Measurements from ENCODE around the gene CTXN1.
"Not testable (repeated sequence)": the region's sequence is repeated elsewhere in the genome, so short reads cannot be mapped to it uniquely, and the experiment has no call there.

CTXN1 gene

DNA sequence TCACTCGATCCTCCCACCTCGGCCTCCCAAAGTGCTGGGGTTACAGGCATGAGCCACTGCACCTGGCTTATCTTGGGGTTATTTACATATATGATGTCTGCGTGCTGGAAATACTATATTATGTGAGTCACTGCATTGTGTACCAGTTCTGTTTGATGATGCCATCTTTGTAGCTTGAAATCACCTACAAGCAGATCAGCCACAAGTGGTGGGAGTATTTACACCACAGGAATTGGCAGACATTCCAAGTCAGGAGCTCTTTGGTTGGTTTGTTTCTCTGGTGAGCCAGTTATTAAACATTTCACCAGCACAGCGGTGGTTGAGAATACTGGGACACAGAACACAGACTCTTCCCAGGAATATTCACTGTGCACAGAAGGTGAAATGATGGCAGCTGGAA is 22.0 kb upstream of the CTXN1 start:
- no peak for DNase-seq (ENCODE audit: low read depth in 2 of 2)

DNA sequence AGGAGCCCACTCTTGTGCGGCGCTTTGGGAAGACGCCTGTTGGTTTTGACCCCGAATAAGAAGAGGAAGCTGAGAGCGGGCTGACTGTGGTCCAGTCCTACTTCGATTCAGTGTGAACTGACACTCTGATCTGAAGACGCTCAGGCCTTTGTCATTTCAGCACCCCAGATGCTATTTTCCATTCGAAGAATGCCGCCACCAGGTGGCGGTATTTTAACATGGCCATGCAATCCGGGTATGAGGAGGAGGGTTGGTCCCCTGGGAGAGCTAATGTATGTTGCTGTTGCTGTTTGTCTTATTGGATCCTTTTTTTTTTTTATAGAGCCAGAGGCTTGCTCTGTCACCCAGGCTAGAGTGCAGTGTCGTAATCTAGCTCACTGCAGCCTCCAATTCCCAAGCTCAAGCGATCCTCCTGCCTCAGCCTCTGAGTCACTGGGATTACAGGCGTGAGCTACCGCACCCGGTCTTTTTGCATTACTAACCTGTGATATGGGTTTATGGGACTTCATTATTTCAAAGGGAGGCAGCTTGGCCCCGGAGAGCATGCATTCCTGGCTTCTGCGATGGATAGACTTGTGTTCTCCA is 18.3 kb upstream of the CTXN1 start:
- peak; percentile 72 to 82 for DNase-seq (ENCODE audit: low read depth in 2 of 2)

DNA sequence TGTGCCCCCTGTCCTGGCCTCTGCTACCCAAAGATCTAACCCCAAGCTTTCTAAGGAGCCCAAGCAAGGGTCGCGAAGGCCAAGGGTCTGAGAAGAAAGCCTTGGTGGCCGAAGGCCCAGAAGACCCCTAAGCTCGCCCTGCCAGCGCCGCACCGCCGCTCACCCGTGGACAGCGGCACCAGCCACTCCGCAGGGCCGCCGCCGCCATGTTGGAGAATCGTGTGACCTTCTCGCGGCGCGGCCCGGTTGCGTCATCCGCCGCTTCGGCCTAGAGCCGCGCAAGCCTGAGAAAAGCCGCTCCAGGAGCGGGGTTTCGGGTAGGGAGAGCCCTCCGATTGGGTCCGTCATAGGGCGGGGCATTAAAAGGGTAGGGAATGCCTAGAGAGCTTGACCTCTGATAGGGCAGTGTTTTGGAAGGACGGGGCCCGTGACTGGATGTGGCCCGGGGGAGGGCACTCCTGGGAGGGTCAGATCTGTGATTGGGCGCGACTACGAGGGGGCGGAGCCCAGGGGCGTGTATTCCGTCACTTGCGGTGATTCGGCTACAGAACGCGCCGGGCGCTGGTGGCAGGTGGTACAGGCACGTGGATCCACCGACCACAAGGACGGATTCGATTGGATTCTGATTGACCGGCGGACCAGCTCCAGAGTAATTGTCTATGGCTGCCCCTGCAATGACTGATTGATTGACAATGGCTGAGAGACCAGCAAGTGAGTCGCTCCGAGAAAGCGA is 17.7 kb upstream of the CTXN1 start, which contains the start of gene TIMM44:
Gene TIMM44, minus strand, starts transcription at position 223 of the 733 bp plus-strand sequence. Its CDS starts 15 bp downstream, at position 208.
- peak; percentile 98 to 99 for DNase-seq (ENCODE audit: low read depth in 2 of 2)

DNA sequence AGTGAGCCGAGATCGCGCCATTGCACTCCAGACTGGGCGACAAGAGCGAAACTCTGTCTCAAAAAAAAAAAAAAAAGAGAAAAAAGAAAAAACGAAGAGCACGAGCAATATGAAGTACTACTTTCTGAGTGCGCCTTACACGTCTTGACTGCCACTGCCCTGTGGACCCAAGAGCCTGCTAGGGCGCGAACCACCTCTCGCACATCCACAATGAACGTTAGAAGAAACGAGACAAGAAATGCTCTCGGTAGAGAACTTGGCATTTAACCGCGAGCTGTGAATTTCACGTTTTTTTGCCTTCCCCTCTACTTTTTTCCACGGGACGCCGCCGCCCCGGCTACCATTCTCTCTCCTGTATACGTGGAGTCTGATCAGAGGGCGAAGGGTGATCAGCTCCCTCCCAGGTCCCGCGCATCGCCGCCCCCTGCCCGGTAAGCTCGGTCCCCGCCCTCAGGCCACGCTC is 17.1 kb upstream of the CTXN1 start:
- DNase-seq (ENCODE audit: low read depth in 2 of 2) = no peak

DNA sequence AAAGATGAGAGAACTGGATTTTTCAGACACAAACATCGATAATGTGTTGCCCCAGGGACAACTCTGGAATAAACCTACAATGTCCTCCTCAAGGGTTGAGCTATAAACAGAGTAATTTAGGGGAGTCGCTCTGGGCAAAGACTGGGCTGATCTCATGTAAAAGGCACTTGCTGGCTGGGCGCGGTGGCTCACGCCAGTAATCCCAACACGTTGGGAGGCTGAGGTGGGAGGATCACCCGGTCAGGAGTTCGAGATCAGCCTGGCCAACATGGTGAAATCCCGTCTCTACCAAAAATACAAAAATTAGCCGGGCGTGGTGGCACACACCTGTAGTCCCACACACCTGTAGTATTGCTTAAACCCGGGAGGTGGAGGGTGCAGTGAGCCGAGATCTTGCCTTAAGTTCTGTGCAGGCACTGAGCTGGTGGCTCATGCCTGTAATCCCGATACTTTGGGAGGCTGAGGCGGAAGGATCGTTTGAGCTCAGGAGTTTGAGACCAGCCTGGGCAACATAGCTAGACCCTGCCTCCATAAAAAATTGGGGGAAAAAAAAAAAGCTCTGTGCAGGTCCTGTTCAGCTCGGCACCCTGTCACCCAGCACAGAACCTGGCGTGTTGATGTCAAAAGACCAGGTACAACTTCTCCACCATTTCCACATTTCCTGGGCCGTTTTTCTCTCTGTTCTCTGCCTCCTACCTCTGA is 16.1 kb upstream of the CTXN1 start:
- DNase-seq (ENCODE audit: low read depth in 2 of 2) = no peak

DNA sequence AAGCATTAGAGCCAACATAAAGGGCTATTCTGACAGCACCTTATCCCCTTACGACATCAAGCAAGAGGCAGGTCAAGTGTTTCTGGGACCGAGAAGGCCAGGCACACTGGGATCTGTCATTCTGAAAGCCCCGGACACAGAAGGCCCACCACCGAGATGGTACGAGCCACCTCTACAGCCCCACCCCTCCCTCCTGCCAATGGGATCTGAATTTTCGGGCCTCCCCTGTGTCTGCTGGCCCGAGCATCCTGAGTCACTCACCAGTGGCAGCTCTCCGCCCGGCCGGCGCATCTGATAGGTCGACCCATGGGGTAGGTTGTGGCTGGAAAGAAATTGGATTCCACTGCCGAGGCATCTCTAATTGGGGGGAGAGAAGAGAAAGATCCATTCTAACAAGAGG is 14.9 kb upstream of the CTXN1 start:
- no peak for DNase-seq (ENCODE audit: low read depth in 2 of 2)

DNA sequence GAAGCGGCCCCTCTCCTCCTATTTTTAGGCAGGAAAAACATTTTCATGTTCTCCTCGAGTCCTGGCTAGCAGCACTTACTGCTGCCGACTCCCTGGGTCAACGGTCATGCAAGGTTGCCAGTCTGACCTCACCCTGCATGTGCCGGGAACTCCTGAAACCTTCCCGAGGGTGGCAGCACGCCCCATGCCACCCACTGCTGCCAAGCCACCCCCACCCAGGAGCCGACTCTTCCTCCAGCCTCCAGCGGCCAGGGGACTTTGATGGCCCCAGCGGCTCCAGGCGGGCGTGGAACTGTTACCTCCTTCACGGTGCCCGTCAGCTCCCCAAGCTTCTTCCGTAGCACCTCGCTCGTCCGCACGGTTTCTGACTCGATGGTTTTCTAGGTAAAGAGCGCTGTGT is 8.8 kb upstream of the CTXN1 start:
- DNase-seq (ENCODE audit: low read depth in 2 of 2) = no peak

DNA sequence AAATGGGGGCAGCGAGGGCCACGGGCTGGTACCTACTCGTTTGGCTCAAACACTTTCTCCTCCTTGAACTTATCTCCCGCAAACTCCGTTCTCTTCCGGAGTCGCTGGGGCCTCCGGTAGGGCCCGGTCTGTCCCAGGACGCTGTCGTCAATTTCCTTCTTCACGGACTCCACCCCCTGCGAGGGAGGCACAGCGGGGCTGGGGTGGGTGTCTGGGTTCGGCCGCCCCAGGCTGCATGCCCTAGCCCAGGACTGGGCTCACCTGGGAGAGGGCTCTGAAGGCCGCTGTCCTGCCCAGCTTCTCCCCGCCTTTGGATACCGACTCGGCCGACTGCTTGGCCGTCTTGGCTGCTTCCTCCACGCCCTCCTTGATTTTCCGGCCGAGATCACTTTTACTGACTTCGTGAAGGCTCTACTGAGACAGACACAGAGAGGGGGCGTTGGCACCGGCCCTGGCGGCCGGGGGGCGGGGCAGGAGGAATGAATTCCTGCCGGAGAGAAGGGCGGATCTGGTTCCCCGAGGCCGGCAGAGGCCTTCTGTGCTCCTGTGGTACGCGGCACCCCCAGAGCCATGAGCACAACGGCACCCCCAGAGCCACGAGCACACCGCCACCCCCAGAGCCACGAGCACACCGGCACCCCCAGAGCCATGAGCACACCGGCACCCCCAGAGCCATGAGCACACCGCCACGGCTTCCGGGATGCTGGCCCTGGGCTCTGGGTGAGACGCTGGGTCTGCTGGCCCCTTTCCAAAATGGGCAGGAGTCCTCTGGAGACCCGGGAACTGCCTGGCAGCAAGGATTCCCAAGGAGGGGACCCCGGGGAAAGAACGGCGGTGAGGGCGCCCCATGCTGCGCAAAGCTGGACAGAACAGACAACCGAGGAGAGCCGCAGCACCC is 8.1 kb upstream of the CTXN1 start:
- DNase-seq (ENCODE audit: low read depth in 2 of 2) = no peak

DNA sequence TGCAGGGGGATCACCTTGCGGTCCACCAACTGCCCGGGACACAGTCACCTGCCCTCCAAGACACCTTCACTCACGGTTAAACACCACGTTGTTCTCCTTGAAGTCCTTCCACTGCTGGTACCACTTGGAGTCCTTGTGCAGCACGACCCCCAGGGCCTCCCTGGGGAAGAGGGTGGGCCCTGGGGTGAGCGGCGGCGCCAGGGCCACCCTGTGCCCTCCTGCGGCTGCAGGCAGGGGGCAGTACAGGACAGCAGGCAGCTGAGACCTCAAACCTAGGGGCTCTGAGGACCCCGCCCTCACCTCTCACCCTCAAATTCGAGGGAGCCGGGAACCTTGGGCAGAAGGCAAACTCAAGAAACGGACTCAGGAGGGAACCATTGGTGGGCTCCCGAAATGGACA is 7.5 kb upstream of the CTXN1 start:
- no peak for DNase-seq (ENCODE audit: low read depth in 2 of 2)

DNA sequence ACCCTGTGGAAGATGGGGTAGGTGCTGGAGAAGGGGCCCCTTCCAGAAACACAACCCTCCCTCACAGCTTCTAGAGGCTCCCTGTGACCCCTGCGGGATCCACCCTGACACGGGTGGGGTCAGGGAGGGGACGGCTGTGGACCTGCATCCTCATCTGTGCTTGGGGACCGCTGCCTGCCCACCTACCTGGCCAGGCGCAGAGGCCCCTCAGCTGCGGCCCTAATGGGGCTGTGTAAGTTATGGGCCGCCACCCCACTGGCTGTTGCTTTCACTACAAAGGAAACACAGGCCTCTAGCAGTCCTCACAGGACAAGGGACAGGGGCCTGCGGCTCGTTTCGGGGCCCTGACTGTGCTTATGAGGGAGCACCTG is 7.0 kb upstream of the CTXN1 start:
- no peak for DNase-seq (ENCODE audit: low read depth in 2 of 2)

DNA sequence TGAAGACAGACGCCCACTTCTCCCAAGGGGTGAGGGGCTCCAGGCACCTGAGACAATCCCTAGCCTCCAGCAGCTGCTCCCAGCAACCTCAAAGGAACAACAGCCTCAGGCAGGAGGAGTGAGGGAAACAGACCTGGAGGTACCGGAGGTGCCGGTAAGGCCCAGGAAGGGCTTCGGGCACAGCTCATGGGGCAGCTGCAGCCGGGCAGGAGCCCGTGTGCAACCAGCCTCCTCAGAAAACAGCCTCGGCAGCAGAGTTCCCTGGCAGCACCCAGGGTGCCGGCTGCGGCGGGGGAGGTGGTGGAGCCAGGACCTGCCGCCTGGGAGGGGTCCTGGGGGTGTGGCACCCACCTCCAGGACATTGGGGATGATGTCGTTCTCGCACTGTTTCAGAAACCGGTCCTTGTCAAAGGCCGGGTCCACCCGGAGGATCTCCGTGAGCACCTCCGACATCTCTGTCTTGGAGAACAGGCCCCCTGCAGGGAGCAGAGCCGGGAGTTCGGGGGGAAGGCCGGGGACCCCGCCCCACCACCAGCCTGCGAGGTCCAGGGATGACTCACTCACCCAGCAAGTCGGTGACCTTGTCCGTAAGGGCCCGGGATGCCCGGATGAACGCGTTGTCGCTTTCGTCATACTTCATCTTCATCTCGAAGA is 6.5 kb upstream of the CTXN1 start:
- no peak for DNase-seq (ENCODE audit: low read depth in 2 of 2)

DNA sequence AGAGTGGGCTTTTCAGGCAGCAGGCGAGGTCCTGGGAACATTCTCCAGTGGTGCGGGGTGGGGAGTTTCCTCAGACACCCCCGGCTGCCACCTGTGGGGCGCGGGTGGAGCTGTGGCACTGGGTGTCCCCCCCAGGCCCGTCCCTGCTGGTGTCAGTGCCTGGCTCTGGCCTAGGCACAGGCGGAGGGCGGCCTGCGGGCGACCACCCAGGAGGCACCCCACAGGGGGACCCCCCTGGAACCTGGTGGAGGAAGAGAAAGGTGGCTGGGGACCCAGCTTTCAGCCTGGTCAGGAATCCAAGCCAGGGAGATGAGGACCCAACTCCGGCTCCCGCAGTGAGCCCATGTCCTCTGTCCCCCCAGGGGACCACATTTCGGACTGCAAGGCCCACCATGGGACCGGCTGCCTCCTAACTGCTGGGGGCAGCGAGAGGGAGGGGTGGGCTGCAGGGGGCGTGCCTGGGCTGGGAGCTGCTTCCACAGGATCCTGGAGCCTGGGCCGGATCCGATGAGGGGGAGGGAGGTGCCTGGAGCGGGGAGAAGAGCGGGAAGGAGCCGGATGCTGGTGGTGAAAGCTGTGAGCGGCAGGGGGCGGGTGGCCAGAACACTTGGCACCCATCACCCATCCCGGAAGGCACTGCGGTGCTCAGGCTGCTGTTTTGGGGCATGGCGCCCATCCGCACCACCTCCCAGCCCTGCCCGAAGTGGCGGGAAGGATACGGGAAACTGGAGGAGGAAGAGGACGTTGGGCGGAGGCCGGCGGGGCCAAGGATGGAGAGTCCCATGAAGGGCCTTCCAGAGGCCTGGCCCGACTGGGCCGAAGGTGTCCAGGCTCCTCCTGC is 5.5 kb upstream of the CTXN1 start:
- no peak for DNase-seq (ENCODE audit: low read depth in 2 of 2)

DNA sequence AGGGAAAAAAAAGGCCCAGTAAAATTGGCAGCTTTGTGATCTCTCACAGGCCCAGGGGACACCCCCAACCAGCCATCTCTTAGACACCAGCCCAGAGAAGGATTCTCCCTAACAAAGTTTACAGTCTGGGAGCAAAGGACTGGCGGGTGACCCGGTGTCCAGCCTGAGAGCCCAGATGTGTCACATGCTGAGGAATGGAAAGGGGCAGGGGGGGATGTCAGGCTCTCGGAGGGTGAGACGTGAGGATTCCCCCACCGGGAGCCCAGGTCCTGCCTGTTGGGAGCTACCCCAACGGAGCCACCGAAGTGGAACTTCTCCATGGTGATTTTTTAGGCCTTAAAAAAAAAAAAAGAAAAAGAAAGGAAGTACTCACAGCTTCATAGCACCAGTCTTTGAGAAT is 4.8 kb upstream of the CTXN1 start:
- DNase-seq (ENCODE audit: low read depth in 2 of 2) = no peak

DNA sequence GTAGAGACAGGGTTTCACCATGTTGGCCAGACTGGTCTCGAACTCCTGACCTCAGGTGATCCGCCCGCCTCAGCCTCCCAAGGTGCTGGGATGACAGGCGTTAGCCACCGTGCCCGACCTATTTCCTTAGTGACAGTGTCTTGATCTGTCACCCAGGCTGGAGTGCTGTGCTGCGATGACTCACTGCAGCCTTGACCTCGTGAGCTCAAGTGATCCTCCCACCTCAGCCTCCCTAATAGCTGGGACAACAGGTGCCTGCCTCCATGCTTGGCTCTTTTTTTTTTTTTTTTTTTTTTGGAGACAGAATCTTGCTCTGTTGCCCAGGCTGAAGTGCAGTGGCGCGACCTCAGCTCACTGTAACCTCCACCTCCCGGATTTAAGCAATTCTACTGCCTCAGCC is 4.1 kb upstream of the CTXN1 start:
- not testable (repeated sequence) for DNase-seq (ENCODE audit: low read depth in 2 of 2)

DNA sequence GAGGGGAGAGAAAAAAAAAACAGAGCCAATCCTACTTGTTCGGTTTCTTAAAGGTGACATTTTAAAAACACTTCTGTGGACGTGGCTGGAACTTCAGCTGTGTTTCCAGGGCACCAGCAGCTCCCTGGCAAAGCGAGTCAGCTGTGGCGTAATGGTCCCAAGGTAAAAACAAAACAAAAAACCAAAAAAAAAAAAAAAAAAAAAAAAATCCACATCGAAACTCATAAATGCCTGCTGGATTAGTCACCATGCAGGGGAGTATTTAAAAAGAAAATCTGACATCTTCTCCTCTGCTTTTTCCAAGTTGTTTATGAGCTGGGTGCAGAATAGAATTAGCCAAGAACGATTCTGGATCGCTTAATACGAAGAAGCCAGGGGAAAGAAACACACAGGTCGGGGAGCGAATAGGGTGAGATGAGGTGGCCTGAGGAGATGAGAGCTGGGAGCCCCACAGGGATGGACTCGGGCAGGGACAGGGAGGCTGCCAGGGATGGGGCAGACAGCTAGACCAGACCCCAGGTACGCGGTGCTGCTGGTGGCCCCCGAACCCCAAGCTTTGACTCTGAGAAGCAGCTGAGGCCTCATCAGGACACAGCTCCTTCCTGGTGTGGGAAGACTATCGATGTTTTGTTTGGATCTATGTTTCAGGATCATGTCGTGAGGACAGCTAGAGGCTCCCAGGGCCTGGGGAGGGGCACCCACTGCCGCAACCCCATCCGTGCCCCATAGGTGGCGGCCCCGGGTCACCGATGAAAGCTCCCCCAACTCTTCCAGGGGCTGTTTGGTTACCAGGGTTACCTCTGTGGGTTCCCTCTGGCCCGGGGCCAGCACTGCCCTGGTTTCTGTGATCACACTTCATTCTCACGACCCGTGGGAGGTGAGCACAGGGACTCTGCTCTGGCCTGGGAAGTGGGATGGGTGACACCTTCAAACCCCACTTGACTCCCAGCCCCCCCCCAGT is 3.1 kb upstream of the CTXN1 start:
- DNase-seq (ENCODE audit: low read depth in 2 of 2) = peak; percentile 35 to 48

DNA sequence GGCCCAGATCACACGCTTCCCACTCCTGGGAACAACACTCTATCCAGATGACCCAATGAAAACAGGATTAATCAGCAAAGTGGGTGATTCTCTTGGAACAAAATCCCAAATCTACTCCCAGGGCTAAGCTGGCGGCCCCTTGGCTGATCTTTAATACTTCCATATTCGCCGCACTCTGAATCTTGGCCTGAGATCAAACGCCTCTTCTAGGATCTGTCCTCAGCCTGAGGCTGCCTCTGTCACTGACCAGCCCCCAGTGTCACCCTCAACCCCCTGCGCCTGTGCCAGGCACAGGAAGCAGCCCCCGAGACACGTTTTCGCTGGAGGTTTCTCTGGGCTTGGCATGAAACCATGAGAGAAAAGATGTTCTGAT is 2.4 kb upstream of the CTXN1 start:
- no peak for DNase-seq (ENCODE audit: low read depth in 2 of 2)

DNA sequence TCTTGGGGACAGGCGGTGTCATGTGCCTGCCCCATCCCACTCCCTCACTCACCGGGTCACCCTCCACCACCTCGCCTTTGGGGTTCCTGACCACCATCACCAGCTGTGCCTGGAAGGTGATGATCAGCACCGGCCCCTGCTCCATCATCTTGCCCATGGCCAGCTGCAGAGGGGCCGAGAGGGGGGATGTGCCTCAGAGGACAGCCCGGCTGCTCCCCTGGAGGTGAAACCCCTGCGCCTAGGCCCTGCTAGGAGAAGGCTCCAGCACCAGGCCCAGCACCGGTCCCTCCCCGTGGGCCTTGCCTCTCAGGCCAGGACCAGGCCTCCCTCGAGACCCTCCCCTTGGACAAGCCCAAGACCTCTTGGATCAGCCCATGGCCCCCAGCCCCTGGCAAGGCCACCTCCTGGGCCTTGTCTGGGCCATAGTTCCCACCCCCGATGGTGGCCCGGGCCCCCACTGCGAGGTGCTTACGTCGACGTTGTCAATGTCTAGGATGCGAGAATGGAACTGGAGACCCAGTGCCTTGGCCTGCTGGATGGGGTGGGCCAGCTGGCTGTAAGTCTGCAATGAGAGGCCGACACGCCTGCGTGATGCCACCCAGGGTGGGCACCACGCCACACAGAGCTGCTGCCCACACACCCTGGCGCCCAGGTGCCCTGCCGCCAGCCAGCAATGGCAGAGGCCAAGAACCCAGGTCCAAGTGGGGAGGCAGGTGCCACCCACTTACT is 1.8 kb upstream of the CTXN1 start:
- DNase-seq (ENCODE audit: low read depth in 2 of 2) = no peak

DNA sequence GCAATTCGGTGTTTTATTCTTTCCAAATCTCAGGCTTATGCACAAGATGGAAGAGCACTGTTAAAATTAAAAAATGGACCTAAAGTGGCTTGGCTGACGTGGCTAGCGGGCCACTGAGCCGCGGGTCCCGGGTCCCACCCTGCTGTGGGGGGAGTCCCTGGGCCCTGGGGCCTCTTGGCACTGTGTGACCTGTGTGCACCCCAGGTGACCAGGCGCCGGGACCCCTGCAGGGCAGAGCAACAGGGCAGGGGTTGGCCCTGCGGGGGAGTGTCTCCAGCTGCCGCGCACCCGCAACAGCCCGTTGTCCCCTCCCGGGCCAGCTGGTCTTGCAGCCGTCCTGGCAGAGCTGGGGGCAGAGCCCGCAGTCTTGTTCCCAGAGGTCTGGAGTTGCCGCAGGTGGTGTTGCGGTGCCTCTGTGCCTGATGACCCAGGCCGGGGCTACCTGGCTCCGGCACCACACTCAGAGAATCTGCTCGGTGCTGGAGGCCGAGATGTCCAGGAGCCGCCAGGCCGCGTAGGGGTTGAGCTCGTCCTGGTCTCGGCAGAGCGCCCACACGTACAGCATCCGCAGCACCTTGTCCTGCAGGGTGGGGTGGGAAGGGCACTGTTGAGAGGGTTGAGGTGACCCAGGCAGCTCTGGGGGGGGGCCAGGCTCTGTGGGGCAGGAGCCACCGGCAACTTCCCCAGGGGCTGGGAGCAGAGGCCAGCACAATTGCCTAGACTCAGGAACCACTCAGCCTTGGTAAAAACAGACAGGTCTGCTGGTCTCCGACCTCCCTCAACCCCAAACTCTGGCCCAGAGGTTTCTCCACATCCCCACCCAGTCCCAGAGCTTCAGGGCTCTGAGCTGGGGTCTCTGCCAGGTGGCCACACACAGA is 1.0 kb upstream of the CTXN1 start:
- DNase-seq (ENCODE audit: low read depth in 2 of 2) = no peak
